ENCODE measurements around the gene WIF1. TPM values are rescaled to one million over a fixed set of nuclear protein-coding genes. Genes with fewer than 3 reads are reported as not detected.

The WIF1 gene
- total RNA-seq, 1 donor from 2014 or later, result not detected

DNA sequence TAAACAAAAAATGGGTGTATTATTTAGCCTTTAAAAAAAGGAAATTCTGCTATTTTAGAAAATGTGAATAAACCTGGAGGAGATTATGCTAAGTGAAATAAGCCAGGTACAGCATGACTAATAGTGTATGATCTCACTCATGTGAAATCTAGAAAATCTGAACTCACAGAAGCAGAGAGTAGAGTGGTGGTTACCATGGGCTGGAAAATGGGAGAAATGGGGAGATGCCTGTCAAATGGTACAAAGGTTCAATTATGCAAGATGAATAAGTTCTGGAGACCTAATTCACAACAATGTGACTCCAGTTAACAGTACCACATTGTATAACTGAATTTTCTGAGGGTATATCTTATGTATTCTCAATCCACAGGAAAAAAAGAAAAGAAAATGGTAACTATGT is 30.9 kb upstream of the WIF1 start:
- TF ChIP-seq, protein P1, sequence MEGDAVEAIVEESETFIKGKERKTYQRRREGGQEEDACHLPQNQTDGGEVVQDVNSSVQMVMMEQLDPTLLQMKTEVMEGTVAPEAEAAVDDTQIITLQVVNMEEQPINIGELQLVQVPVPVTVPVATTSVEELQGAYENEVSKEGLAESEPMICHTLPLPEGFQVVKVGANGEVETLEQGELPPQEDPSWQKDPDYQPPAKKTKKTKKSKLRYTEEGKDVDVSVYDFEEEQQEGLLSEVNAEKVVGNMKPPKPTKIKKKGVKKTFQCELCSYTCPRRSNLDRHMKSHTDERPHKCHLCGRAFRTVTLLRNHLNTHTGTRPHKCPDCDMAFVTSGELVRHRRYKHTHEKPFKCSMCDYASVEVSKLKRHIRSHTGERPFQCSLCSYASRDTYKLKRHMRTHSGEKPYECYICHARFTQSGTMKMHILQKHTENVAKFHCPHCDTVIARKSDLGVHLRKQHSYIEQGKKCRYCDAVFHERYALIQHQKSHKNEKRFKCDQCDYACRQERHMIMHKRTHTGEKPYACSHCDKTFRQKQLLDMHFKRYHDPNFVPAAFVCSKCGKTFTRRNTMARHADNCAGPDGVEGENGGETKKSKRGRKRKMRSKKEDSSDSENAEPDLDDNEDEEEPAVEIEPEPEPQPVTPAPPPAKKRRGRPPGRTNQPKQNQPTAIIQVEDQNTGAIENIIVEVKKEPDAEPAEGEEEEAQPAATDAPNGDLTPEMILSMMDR (IDR thresholded peaks at IDR 0.05; ENCODE audit: insufficient read depth, low read length, poor library complexity, severe bottlenecking), result no peak
- peak; percentile 29 for DNase-seq (ENCODE audit: low read depth)
- no peaks in the 10 kb centered on the region for H3K36me3 ChIP-seq (ENCODE audit: control insufficient read depth, insufficient read depth, low read length)
- H3K27me3 ChIP-seq (ENCODE audit: control insufficient read depth, insufficient read depth, low read length), result no peaks in the 10 kb centered on the region
- H3K4me3 ChIP-seq (ENCODE audit: low read depth, low read length), result no peak overlapping the region

- TF ChIP-seq, protein P1 (IDR thresholded peaks at IDR 0.05; ENCODE audit: insufficient read depth, low read length, poor library complexity, severe bottlenecking), result no peak
- Histone ChIP-seq H3K4me3 (ENCODE audit: low read depth, low read length) (no peak overlapping the region), H3K27me3 (ENCODE audit: control insufficient read depth, insufficient read depth, low read length) (no peaks in the 10 kb centered on the region)
Measured at GRCh38 chr12:65147312-65147905, 26.3 kb upstream of the WIF1 start.

DNA sequence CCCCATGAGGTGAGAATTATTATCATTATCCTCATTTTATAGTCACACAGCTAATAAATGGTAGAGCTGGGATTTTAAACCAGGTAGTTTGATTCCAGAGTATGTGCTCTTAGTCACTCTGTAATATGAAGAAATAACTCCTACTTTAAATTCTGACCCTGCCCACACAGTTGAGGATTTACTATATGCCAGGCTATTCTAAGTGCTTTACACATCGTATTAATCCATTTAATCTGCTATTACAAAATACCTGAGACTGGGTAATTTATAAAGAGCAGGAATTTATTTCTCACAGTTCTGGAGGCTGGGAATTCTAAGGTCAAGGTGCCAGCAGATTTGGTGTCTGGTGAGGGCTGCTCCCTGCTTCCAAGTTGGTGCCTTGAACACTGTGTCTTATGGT is 19.6 kb upstream of the WIF1 start:
- DNase-seq (ENCODE audit: low read depth), result no peak
- Histone ChIP-seq H3K27me3 (ENCODE audit: control insufficient read depth, insufficient read depth, low read length) (no peaks in the 10 kb centered on the region), H3K36me3 (ENCODE audit: control insufficient read depth, insufficient read depth, low read length) (no peaks in the 10 kb centered on the region), H3K4me3 (ENCODE audit: low read depth, low read length) (no peak overlapping the region)
- TF ChIP-seq, protein P1 (IDR thresholded peaks at IDR 0.05; ENCODE audit: insufficient read depth, low read length, poor library complexity, severe bottlenecking), result no peak

More at GRCh38 chr12:65147312-65147905, 26.3 kb upstream of the WIF1 start:
- no peak for DNase-seq (ENCODE audit: low read depth)
- no peaks in the 10 kb centered on the region for H3K36me3 ChIP-seq (ENCODE audit: control insufficient read depth, insufficient read depth, low read length)

DNA sequence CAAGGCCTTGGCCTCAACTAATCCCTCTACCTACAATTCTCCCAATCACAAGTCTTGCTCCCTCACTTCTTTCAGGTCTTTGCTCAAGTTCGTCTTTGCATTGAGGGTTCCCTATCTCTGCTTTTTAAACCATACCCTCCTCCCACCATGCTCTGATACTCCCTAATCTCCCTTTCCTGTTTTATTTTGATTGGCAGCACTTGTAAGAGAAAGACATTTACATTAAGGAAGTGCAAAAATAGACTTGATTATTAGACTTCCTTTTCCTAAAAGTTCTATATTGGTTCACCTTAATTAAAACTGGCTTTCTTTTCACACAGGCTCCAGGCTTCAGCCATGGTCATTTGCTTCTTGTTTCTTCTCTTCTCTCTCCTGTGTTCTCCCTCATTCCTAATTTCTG is 18.3 kb upstream of the WIF1 start:
- no peaks in the 10 kb centered on the region for H3K36me3 ChIP-seq (ENCODE audit: control insufficient read depth, insufficient read depth, low read length)
- H3K4me3 ChIP-seq (ENCODE audit: low read depth, low read length), result no peak overlapping the region
- TF ChIP-seq, protein P1 (IDR thresholded peaks at IDR 0.05; ENCODE audit: insufficient read depth, low read length, poor library complexity, severe bottlenecking), result no peak
- no peak for DNase-seq (ENCODE audit: low read depth)
- H3K27me3 ChIP-seq (ENCODE audit: control insufficient read depth, insufficient read depth, low read length), result no peaks in the 10 kb centered on the region

DNA sequence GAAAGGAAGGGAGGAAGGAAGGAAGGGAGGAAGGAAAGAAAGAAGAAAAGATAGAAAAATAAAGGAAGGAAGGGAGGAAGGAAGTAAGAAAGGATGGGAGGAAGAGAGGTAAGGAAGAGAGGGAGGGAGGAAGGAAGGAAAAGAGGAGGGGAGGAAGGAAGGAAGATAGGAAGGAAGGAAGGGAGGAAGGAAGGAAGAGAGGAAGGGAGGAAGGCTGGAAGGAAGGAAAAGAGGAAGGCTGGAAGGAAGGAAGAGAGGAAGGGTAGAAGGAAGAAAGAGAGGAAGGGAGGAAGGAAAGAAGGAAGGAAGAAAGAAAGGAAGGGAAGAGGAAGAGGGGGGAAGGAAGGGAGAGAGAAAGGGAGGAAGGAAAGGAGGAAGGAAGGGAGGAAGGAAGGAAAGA is 12.8 kb upstream of the WIF1 start:
- no peak overlapping the region for H3K4me3 ChIP-seq (ENCODE audit: low read depth, low read length)
- DNase-seq (ENCODE audit: low read depth), result no peak
- H3K27me3 ChIP-seq (ENCODE audit: control insufficient read depth, insufficient read depth, low read length), result peaks cover 5% of the 10 kb centered on the region
- no peaks in the 10 kb centered on the region for H3K36me3 ChIP-seq (ENCODE audit: control insufficient read depth, insufficient read depth, low read length)
- TF ChIP-seq, protein P1 (IDR thresholded peaks at IDR 0.05; ENCODE audit: insufficient read depth, low read length, poor library complexity, severe bottlenecking), result no peak

GRCh38 chr12:65126482-65126881 is 5.4 kb upstream of the WIF1 start:
- no peaks in the 10 kb centered on the region for H3K36me3 ChIP-seq (ENCODE audit: control insufficient read depth, insufficient read depth, low read length)
- H3K4me3 ChIP-seq (ENCODE audit: low read depth, low read length), result no peak overlapping the region
- TF ChIP-seq, protein P1 (IDR thresholded peaks at IDR 0.05; ENCODE audit: insufficient read depth, low read length, poor library complexity, severe bottlenecking), result no peak
- DNase-seq (ENCODE audit: low read depth), result no peak
- H3K27me3 ChIP-seq (ENCODE audit: control insufficient read depth, insufficient read depth, low read length), result peaks cover 23% of the 10 kb centered on the region
